ENCODE measurements around the gene ACBD4. TPM values are rescaled to one million over a fixed set of nuclear protein-coding genes. Genes with fewer than 3 reads are reported as not detected.
A peak's percentile ranks its signal among the peaks of the same experiment; 100 is the strongest.

The ACBD4 gene
- total RNA-seq, 4 donors from 2014 or later, result 6.2 to 37.7 (median 10.9) TPM

DNA sequence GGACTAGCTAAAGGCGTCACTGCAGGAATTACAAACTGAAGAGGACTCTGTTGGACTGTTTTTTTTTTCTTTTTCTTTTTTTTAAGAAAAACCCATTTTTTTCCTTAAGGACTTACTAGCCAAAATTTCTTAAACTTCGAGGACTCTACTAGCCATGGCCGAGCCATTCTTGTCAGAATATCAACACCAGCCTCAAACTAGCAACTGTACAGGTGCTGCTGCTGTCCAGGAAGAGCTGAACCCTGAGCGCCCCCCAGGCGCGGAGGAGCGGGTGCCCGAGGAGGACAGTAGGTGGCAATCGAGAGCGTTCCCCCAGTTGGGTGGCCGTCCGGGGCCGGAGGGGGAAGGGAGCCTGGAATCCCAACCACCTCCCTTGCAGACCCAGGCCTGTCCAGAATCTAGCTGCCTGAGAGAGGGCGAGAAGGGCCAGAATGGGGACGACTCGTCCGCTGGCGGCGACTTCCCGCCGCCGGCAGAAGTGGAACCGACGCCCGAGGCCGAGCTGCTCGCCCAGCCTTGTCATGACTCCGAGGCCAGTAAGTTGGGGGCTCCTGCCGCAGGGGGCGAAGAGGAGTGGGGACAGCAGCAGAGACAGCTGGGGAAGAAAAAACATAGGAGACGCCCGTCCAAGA lies 13.7 kb downstream of the ACBD4 start:
- DNase-seq (ENCODE audit: low spot score in 2 of 2), result peak; percentile 92 to 93
- Histone ChIP-seq H3K27ac (peak overlapping the region; percentile 100), H3K9me3 (no peaks in the 10 kb centered on the region), H3K27me3 (no peaks in the 10 kb centered on the region), H3K4me1 (peaks cover 60% of the 10 kb centered on the region), H3K4me3 (peak overlapping the region; percentile 76), H3K36me3 (no peaks in the 10 kb centered on the region)
- no peak for TF ChIP-seq EP300 (IDR thresholded peaks at IDR 0.05)
- TF ChIP-seq, protein P1, sequence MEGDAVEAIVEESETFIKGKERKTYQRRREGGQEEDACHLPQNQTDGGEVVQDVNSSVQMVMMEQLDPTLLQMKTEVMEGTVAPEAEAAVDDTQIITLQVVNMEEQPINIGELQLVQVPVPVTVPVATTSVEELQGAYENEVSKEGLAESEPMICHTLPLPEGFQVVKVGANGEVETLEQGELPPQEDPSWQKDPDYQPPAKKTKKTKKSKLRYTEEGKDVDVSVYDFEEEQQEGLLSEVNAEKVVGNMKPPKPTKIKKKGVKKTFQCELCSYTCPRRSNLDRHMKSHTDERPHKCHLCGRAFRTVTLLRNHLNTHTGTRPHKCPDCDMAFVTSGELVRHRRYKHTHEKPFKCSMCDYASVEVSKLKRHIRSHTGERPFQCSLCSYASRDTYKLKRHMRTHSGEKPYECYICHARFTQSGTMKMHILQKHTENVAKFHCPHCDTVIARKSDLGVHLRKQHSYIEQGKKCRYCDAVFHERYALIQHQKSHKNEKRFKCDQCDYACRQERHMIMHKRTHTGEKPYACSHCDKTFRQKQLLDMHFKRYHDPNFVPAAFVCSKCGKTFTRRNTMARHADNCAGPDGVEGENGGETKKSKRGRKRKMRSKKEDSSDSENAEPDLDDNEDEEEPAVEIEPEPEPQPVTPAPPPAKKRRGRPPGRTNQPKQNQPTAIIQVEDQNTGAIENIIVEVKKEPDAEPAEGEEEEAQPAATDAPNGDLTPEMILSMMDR (IDR thresholded peaks at IDR 0.05), result peak; percentile 45 to 85
- peak in 2 of 3 donors; percentile 19 to 37 for TF ChIP-seq POLR2AphosphoS5 (IDR thresholded peaks at IDR 0.05)
- TF ChIP-seq POLR2A (IDR thresholded peaks at IDR 0.05), result peak in 1 of 2 donors; percentile 20
- WGBS, result under 1% methylated on average over 32 of the region's 32 CpGs

DNA sequence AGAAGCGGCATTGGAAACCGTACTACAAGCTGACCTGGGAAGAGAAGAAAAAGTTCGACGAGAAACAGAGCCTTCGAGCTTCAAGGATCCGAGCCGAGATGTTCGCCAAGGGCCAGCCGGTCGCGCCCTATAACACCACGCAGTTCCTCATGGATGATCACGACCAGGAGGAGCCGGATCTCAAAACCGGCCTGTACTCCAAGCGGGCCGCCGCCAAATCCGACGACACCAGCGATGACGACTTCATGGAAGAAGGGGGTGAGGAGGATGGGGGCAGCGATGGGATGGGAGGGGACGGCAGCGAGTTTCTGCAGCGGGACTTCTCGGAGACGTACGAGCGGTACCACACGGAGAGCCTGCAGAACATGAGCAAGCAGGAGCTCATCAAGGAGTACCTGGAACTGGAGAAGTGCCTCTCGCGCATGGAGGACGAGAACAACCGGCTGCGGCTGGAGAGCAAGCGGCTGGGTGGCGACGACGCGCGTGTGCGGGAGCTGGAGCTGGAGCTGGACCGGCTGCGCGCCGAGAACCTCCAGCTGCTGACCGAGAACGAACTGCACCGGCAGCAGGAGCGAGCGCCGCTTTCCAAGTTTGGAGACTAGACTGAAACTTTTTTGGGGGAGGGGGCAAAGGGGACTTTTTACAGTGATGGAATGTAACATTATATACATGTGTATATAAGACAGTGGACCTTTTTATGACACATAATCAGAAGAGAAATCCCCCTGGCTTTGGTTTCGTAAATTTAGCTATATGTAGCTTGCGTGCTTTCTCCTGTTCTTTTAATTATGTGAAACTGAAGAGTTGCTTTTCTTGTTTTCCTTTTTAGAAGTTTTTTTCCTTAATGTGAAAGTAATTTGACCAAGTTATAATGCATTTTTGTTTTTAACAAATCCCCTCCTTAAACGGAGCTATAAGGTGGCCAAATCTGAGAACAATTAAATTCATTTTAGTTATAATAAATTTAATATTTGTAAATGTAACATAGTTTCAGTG lies 14.5 kb downstream of the ACBD4 start:
- 1% methylated on average over 50 of the region's 56 CpGs for WGBS
- TF ChIP-seq POLR2AphosphoS5 (IDR thresholded peaks at IDR 0.05), result peak in 2 of 3 donors; percentile 17 to 39
- TF ChIP-seq, protein P1 (IDR thresholded peaks at IDR 0.05), result no peak
- Histone ChIP-seq H3K27me3 (no peaks in the 10 kb centered on the region), H3K9me3 (no peaks in the 10 kb centered on the region), H3K4me1 (peaks cover 57% of the 10 kb centered on the region), H3K4me3 (peak overlapping the region; percentile 76), H3K27ac (peak overlapping the region; percentile 100), H3K36me3 (no peaks in the 10 kb centered on the region)
- DNase-seq (ENCODE audit: low spot score in 2 of 2), result peak; percentile 90

DNA sequence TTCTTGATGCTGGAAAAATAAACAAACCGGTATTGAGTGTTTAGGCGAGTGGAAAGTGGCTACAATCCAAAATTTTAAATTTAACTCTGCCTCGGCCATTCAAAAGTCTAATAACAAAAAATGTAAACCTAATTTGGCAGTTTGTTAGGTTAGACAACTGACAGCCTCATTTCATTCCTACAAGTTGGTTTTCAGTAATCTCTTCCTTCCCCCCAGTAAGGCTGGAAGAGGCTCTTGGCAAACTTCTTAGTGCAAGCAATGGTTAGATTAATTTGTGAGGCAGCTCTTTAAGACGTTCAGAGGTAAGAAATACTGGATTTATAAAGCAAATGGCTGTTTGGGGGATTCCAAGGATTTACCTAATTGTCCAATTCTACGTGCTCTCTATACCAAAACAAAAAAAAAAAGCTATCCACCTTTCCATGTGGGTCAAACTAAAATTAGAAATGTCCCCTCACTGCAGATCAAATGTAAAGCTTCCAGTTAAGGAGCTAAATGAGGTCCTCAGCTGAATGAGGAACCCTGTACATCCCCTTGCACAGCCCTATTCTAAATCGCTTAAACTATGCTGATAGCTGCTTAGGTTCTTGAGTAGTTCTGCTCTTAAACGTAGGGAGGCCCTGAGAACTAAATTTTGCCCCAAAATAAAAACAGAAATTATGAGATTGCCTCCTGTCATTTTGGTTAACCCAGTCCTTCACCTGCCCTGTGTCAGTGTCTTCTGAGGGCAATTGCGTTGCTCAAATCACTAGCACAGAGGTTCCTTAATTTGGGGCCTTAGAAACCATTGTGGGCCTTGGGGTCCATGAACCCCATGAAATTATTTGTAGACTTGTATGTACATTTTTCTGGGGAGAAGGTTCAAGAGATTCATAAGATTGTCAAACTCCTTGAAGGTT lies 15.7 kb downstream of the ACBD4 start:
- TF ChIP-seq, protein P1 (IDR thresholded peaks at IDR 0.05), result no peak
- no peak for TF ChIP-seq POLR2AphosphoS5 (IDR thresholded peaks at IDR 0.05)
- no peak for TF ChIP-seq POLR2A (IDR thresholded peaks at IDR 0.05)
- H3K36me3 ChIP-seq, result peaks cover 2% of the 10 kb centered on the region
- 18% methylated on average over 8 of the region's 8 CpGs for WGBS
- H3K4me1 ChIP-seq, result peaks cover 59% of the 10 kb centered on the region
- no peaks in the 10 kb centered on the region for H3K27me3 ChIP-seq
- peak overlapping the region; percentile 76 for H3K4me3 ChIP-seq
- no peak for DNase-seq (ENCODE audit: low spot score in 2 of 2)
- peak overlapping the region; percentile 65 for H3K27ac ChIP-seq
- no peaks in the 10 kb centered on the region for H3K9me3 ChIP-seq

DNA sequence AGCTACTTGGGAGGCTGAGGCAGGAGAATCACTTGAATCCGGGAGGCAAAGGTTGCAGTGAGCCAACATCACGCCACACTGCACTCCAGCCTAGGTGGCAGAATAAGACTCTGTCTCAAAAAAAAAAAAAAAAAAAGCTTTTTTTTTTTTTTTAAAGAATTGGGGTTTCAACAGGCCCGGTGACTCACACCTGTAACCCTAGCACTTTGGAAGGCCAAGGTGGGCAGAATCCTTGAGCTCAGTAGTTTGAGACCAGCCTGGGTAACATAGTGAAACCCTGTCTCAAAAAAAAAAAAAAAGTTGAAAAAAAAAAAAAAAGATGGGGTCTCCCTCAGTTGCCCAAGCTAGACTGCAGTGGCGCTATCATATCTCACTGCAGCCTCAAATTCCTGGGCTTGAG lies 19.5 kb downstream of the ACBD4 start:
- Histone ChIP-seq H3K4me1 (peaks cover 70% of the 10 kb centered on the region), H3K4me3 (no peak overlapping the region), H3K27ac (peak overlapping the region; percentile 48), H3K27me3 (no peaks in the 10 kb centered on the region), H3K36me3 (peaks cover 2% of the 10 kb centered on the region), H3K9me3 (no peaks in the 10 kb centered on the region)
- TF ChIP-seq, protein P1 (IDR thresholded peaks at IDR 0.05), result no peak
- no peak for TF ChIP-seq POLR2A (IDR thresholded peaks at IDR 0.05)
- TF ChIP-seq EP300 (IDR thresholded peaks at IDR 0.05), result no peak
- no peak for TF ChIP-seq POLR2AphosphoS5 (IDR thresholded peaks at IDR 0.05)
- DNase-seq (ENCODE audit: low spot score in 2 of 2), result no peak
- 86% methylated on average over 4 of the region's 4 CpGs for WGBS

All from suprapubic skin (tissue), 4 donors.